ENCODE measurements around the gene TSPAN14. TPM values are rescaled to one million over a fixed set of nuclear protein-coding genes. Genes with fewer than 3 reads are reported as not detected.
"Not testable (repeated sequence)": the region's sequence is repeated elsewhere in the genome, so short reads cannot be mapped to it uniquely, and the experiment has no call there.

The TSPAN14 gene
- total RNA-seq, 2 experiments from 2014 or later = 43.9 to 45.5 TPM

DNA sequence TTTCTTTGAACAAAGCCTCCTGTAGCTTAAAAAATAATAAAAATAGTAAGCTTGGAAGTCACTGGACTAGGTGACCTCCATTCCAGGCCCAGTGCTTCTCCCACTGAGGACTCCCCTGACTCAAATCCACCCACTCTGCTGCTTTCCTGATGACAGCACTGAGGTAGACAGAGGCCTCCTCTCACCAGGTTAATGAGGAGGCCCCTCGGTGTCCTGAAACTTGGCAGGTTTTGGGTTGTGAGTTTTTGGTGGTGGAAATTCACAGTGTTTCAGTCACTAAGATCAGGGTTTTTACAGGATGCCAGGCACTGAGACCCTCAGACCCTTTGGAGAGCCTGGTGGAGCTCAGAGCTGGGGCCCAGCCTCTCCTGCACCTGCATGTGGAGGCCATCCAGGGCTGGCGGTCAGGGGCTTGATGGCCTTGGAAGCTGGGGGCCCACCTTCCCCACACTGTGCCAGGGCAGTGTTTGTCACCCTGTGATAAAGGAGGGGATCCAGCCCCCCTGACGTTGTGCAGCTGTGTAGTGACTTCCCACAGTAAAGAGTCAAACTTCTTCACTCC is 19.1 kb downstream of the TSPAN14 start:
- intact Hi-C loops (cut with micrococcal nuclease) = loop anchor here (2.0 to 10.0 kb wide), 2 partner anchors 14 to 268 kb away; partner anchors contain the start of gene ANXA11
- Mint-ChIP-seq H3K36me3 (ENCODE audit: low read depth) (peaks cover 56% of the 10 kb centered on the region), H3K4me1 (ENCODE audit: low read depth) (peaks cover 87% of the 10 kb centered on the region), H3K27ac (peak overlapping the region; percentile 88), H3K9me3 (peaks cover 7% of the 10 kb centered on the region), H3K4me3 (peak overlapping the region; percentile 39), H3K27me3 (no peaks in the 10 kb centered on the region)
- peak; percentile 37 for DNase-seq
- POLR2A ChIA-PET = interaction anchor here (1.6 to 16.7 kb wide), 6 partner anchors 8 to 28 kb away, joined by 3 to 223 read pairs (median 20); no protein-coding TSS in a partner anchor
- CTCF ChIA-PET = interaction anchor here (0.9 to 37.8 kb wide), 6 partner anchors 8 to 54 kb away, joined by 3 to 1114 read pairs (median 38); no protein-coding TSS in a partner anchor
- no peak for TF ChIP-seq CTCF (IDR thresholded peaks at IDR 0.05)
- ATAC-seq = no peak

DNA sequence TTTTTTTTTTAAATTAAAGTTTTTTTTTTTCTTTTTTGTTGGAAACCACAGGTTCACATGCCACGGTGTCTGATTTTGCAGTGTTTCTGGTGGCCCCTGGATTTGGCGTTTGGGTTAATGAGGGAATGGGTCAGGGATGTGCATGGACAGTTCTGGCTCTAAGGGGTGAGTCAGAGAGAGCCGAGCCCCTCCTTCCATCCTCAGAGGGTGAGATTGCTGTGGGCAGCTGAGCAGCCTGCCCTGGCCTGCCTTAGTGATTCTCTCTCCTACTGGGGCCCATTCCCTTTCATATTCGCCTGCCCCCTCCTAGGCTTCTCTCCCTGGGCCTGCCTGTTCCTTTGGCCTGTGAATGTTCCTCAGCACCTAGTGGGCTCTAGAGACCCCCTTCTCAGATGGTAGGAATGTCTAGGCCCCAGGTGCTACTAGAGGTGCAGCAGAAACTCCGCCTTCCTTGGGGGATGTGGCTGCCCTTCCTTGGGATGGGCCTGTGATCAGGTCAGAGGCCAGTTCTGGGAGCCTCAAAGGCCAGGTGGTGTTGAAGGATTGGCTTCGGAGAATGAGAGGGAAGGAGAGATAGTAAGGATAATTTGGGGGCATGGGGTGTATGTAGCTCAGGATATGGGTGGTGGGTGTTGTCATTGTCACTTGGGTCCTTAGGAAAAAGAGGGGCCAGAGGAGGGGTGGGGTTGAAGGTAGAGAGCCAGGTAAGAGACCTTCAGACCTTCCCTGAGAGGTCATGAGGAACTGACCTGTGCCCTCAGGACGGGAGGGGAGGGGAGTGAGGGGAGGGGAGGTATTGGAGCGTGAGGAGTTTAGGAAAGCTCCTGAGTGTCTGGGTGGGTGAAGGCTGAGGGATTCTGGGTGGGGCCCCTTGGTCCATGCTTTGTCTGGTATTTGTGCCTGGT is 19.8 kb downstream of the TSPAN14 start:
- DNase-seq (peak; percentile 38), ATAC-seq (peak; percentile 9)
- ChIA-PET CTCF (interaction anchor here (1.7 to 37.8 kb wide), 4 partner anchors 10 to 96 kb away, joined by 4 to 1114 read pairs (median 38); no protein-coding TSS in a partner anchor), POLR2A (interaction anchor here (0.9 to 16.7 kb wide), 6 partner anchors 8 to 27 kb away, joined by 4 to 223 read pairs (median 20); no protein-coding TSS in a partner anchor)
- intact Hi-C loops (cut with micrococcal nuclease) = loop anchor here (2.0 to 10.0 kb wide), 2 partner anchors 15 to 269 kb away; partner anchors contain the start of gene ANXA11
- Mint-ChIP-seq H3K9me3 (peaks cover 9% of the 10 kb centered on the region), H3K27ac (peak overlapping the region; percentile 88), H3K4me1 (ENCODE audit: low read depth) (peaks cover 86% of the 10 kb centered on the region), H3K27me3 (no peaks in the 10 kb centered on the region), H3K4me3 (peak overlapping the region; percentile 39), H3K36me3 (ENCODE audit: low read depth) (peaks cover 59% of the 10 kb centered on the region)
- no peak for TF ChIP-seq CTCF (IDR thresholded peaks at IDR 0.05)

DNA sequence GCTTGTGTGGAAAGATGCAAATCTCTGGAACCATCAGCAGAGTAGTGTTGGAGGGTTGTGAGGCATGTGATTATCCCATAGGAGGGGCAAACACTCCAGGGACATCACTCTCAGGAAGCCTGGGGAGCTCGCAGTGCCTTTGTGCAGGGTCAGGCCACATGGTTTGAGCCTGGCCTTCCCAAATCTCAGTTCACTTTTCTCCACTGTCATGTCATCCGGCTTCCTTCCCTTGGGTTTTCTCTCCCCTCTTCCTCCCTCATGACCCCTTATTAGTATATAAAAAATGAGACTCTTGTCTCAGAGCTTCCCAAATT is 20.4 kb downstream of the TSPAN14 start:
- no peak for TF ChIP-seq CTCF (IDR thresholded peaks at IDR 0.05)
- Mint-ChIP-seq H3K27me3 (no peaks in the 10 kb centered on the region), H3K9me3 (peaks cover 9% of the 10 kb centered on the region), H3K27ac (peak overlapping the region; percentile 88), H3K36me3 (ENCODE audit: low read depth) (peaks cover 56% of the 10 kb centered on the region), H3K4me1 (ENCODE audit: low read depth) (peaks cover 81% of the 10 kb centered on the region), H3K4me3 (no peak overlapping the region)
- DNase-seq (no peak), ATAC-seq (no peak)
- CTCF ChIA-PET = interaction anchor here (1.7 to 37.8 kb wide), 4 partner anchors 10 to 96 kb away, joined by 4 to 1114 read pairs (median 38); no protein-coding TSS in a partner anchor
- intact Hi-C loops (cut with micrococcal nuclease) = loop anchor here (10.0 kb wide), 1 partner anchor 270 kb away; the partner anchor contains the start of gene ANXA11
- POLR2A ChIA-PET = interaction anchor here (0.9 to 16.7 kb wide), 4 partner anchors 14 to 27 kb away, joined by 6 to 223 read pairs (median 47); no protein-coding TSS in a partner anchor

DNA sequence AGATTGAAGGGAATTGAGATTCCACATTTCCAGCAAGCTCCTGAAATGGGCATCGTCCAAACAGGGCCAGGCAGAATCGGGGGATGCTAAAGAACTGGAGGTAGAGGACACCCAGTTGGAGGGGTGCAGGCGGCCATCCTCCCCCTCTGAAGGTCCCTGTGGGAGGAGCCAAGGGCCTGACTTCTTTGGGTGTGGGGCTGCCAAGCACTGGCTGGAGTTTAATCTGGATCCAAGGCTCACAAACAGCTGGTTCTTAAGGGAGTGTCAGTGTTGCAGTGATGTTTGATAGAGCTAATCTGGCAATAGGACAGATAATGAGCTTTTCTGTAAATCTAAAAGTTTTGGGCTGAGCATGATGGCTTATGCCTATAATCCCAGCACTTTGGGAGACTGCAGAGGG is 20.8 kb downstream of the TSPAN14 start:
- peak overlapping the region; percentile 88 for H3K27ac Mint-ChIP-seq
- POLR2A ChIA-PET = interaction anchor here (0.9 to 16.7 kb wide), 4 partner anchors 14 to 26 kb away, joined by 6 to 223 read pairs (median 47); no protein-coding TSS in a partner anchor
- CTCF ChIA-PET = interaction anchor here (0.6 to 37.8 kb wide), 5 partner anchors 9 to 97 kb away, joined by 3 to 1114 read pairs (median 4); no protein-coding TSS in a partner anchor
- DNase-seq (no peak), ATAC-seq (no peak)
- intact Hi-C loops (cut with micrococcal nuclease) = loop anchor here (10.0 kb wide), 1 partner anchor 270 kb away; the partner anchor contains the start of gene ANXA11
- H3K27me3 Mint-ChIP-seq = no peaks in the 10 kb centered on the region
- peaks cover 78% of the 10 kb centered on the region for H3K4me1 Mint-ChIP-seq (ENCODE audit: low read depth)
- peaks cover 56% of the 10 kb centered on the region for H3K36me3 Mint-ChIP-seq (ENCODE audit: low read depth)
- H3K4me3 Mint-ChIP-seq = no peak overlapping the region
- peaks cover 9% of the 10 kb centered on the region for H3K9me3 Mint-ChIP-seq
- TF ChIP-seq CTCF (IDR thresholded peaks at IDR 0.05) = no peak

GRCh38 chr10:80475641-80476040 is 21.5 kb downstream of the TSPAN14 start:
- H3K9me3 Mint-ChIP-seq, ATAC-seq, H3K27me3 Mint-ChIP-seq, DNase-seq, H3K4me3 Mint-ChIP-seq: not testable (repeated sequence)
- Mint-ChIP-seq H3K4me1 (ENCODE audit: low read depth) (peaks cover 78% of the 10 kb centered on the region), H3K27ac (peak overlapping the region; percentile 72), H3K36me3 (ENCODE audit: low read depth) (peaks cover 57% of the 10 kb centered on the region)
- intact Hi-C loops (cut with micrococcal nuclease) = loop anchor here (10.0 kb wide), 1 partner anchor 271 kb away; the partner anchor contains the start of gene ANXA11
- ChIA-PET CTCF (interaction anchor here (0.6 to 37.8 kb wide), 6 partner anchors 9 to 98 kb away, joined by 3 to 1114 read pairs (median 4); no protein-coding TSS in a partner anchor), POLR2A (interaction anchor here (1.1 to 16.7 kb wide), 3 partner anchors 8 to 26 kb away, joined by 3 to 223 read pairs (median 24); no protein-coding TSS in a partner anchor)
